SK-N-SH (cell line): ENCODE measurements around the gene RABGAP1L. TPM values are rescaled to one million over a fixed set of nuclear protein-coding genes. Genes with fewer than 3 reads are reported as not detected.

Experiments used
- CTCF ChIA-PET: fragments of 300-600, 350-600 bp; formaldehyde crosslinking; extraction: SDS; loops from one replicate; lab custom pipeline; 2021; lab: Yijun Ruan, JAX
- POLR2A ChIA-PET: fragments of 350-600 bp; sonication (Branson Sonifier 250); formaldehyde crosslinking; extraction: SDS; loops from one replicate; lab custom pipeline; 2020; ENCODE audit warnings: antibody characterized with exemption, inconsistent platforms; lab: Yijun Ruan, JAX
- DNase-seq: peaks from one replicate; pipeline ENCODE4 v3.0.0; 2012
- H2AFZ ChIP-seq: fragments of 200-600 bp; sonication (generic); 2 replicates; pipeline ENCODE4 v1.8.1; 2016; ENCODE audit warnings: antibody characterized with exemption, mild to moderate bottlenecking, low read depth
- H3F3A ChIP-seq: fragments of 200-600 bp; sonication (generic); replicated peaks from 2 replicates; pipeline ENCODE3; 2016; ENCODE audit warnings: antibody characterized with exemption, mild to moderate bottlenecking; ENCODE audit not compliant: insufficient read depth
- H3K27ac ChIP-seq, 2 experiments: fragments of 200-500 bp in 1 of 2; fragments of 200-600 bp in 1 of 2; sonication (Bioruptor generic) in 1 of 2; sonication (generic), shearing (Covaris generic) in 1 of 2; 2 replicates each; pipeline versions ENCODE4 v1.5.1 to v1.6.1; 2014 to 2016; ENCODE audit warnings: low read depth in 2 of 2, inconsistent platforms in 1 of 2, low read length in 1 of 2, mild to moderate bottlenecking in 1 of 2, mixed read lengths in 1 of 2
- H3K27me3 ChIP-seq: fragments of 200-600 bp; sonication (generic), shearing (Covaris generic); 2 replicates; pipeline ENCODE4 v1.6.1; 2016; ENCODE audit warnings: mixed run types; ENCODE audit not compliant: insufficient read depth
- H3K36me3 ChIP-seq, 2 experiments: fragments of 200-500 bp in 1 of 2; fragments of 200-600 bp in 1 of 2; sonication (Bioruptor generic) in 1 of 2; sonication (generic) in 1 of 2; replicated peaks in 1 of 2; 2 replicates each; pipeline versions ENCODE3 to v1.5.1; 2014 to 2016; ENCODE audit warnings: low read length in 1 of 2, mild to moderate bottlenecking in 1 of 2; ENCODE audit not compliant: insufficient read depth in 2 of 2, control insufficient read depth in 1 of 2
- H3K4me1 ChIP-seq, 2 experiments: fragments of 200-500 bp in 1 of 2; fragments of 200-600 bp in 1 of 2; sonication (Bioruptor generic) in 1 of 2; sonication (generic), shearing (Covaris generic) in 1 of 2; 2 replicates each; pipeline versions ENCODE4 v1.5.1 to v1.6.1; 2014 to 2016; ENCODE audit warnings: low read depth in 1 of 2, low read length in 1 of 2, mixed run types in 1 of 2; ENCODE audit not compliant: insufficient read depth in 2 of 2, control insufficient read depth in 1 of 2
- H3K4me2 ChIP-seq: fragments of 200-600 bp; sonication (generic), shearing (Covaris generic); 2 replicates; pipeline ENCODE4 v1.6.1; 2017; ENCODE audit warnings: mixed run types
- H3K4me3 ChIP-seq, 2 experiments: fragments of 200-500 bp in 1 of 2; fragments of 200-600 bp in 1 of 2; sonication (Bioruptor generic) in 1 of 2; sonication (generic), shearing (Covaris generic) in 1 of 2; 2 replicates each; pipeline versions ENCODE4 v1.5.1 to v1.8.1; 2014 to 2016; ENCODE audit warnings: low read depth in 2 of 2, inconsistent platforms in 1 of 2, low read length in 1 of 2, mild to moderate bottlenecking in 1 of 2, mixed read lengths in 1 of 2, moderate library complexity in 1 of 2
- H3K79me2 ChIP-seq: fragments of 200-600 bp; sonication (generic); 2 replicates; pipeline ENCODE4 v1.8.1; 2017; ENCODE audit warnings: mild to moderate bottlenecking; ENCODE audit not compliant: insufficient read depth
- H3K9ac ChIP-seq: fragments of 200-600 bp; sonication (generic); 2 replicates; pipeline ENCODE4 v1.6.1; 2017; ENCODE audit warnings: mixed run types
- H3K9me2 ChIP-seq: fragments of 200-600 bp; sonication (generic); 2 replicates; pipeline ENCODE4 v1.6.1; 2017; ENCODE audit warnings: mixed run types
- H3K9me3 ChIP-seq: fragments of 200-600 bp; sonication (generic); 2 replicates; pipeline ENCODE4 v1.6.1; 2017; ENCODE audit warnings: mixed run types, mild to moderate bottlenecking, moderate library complexity
- H4K20me1 ChIP-seq: fragments of 200-600 bp; sonication (generic); 2 replicates; pipeline ENCODE4 v1.6.1; 2017; ENCODE audit warnings: mild to moderate bottlenecking, mixed run types; ENCODE audit not compliant: insufficient read depth
- EP300 ChIP-seq, 2 experiments: IDR thresholded peaks; 2 replicates each; pipeline versions ENCODE4 v1.4.0 to v1.6.1; 2012; ENCODE audit warnings: borderline replicate concordance in 1 of 2, low read depth in 1 of 2, low read length in 1 of 2
- FOXM1 ChIP-seq: IDR thresholded peaks from 2 replicates; pipeline ENCODE4 v1.4.0; 2012; ENCODE audit warnings: low read depth, mild to moderate bottlenecking
- GATA2 ChIP-seq: sonication (generic); formaldehyde crosslinking; IDR thresholded peaks from 2 replicates; pipeline ENCODE4 v1.5.0; 2020; ENCODE audit warnings: mild to moderate bottlenecking, missing genetic modification reagents
- MEF2A ChIP-seq: IDR thresholded peaks from 2 replicates; pipeline ENCODE4 v1.4.0; 2012; ENCODE audit warnings: low read depth, borderline replicate concordance
- MXI1 ChIP-seq: IDR thresholded peaks from 2 replicates; pipeline ENCODE4 v1.6.1; 2012; ENCODE audit warnings: mild to moderate bottlenecking, low read depth, low read length, improper control_type of control experiment
- NRF1 ChIP-seq: IDR thresholded peaks from 2 replicates; pipeline ENCODE4 v1.6.1; 2012; ENCODE audit warnings: low read depth, mild to moderate bottlenecking, low read length
- POLR2AphosphoS5 ChIP-seq: IDR thresholded peaks from 2 replicates; pipeline ENCODE4 v1.6.1; 2012; ENCODE audit warnings: low read depth, low read length
- RAD21 ChIP-seq: IDR thresholded peaks from 2 replicates; pipeline ENCODE4 v1.6.1; 2012; ENCODE audit warnings: mild to moderate bottlenecking, low read length
- RCOR1 ChIP-seq: fragments of 150-350 bp; IDR thresholded peaks from 2 replicates; pipeline ENCODE4 v1.6.1; 2017; ENCODE audit warnings: antibody characterized with exemption, low read length
- SIN3A ChIP-seq: IDR thresholded peaks from 2 replicates; pipeline ENCODE4 v1.6.1; 2012; ENCODE audit warnings: low read depth, mild to moderate bottlenecking, low read length, moderate library complexity, borderline replicate concordance
- SMC3 ChIP-seq: IDR thresholded peaks from 2 replicates; pipeline ENCODE4 v1.6.1; 2012; ENCODE audit warnings: low read depth, low read length, improper control_type of control experiment
- TAF1 ChIP-seq: IDR thresholded peaks from 2 replicates; pipeline ENCODE4 v1.6.1; 2012; ENCODE audit warnings: low read depth, mild to moderate bottlenecking, low read length, moderate library complexity, borderline replicate concordance
- TCF12 ChIP-seq: IDR thresholded peaks from 2 replicates; pipeline ENCODE4 v1.4.0; 2012
- YY1 ChIP-seq: IDR thresholded peaks from 2 replicates; pipeline ENCODE4 v1.4.0; 2012; ENCODE audit warnings: low read depth, mild to moderate bottlenecking
- polyA plus RNA-seq, 3 experiments: library from polyadenylated mRNA; depleted of rRNA; stranded (reverse); fragments of >200 nt; gene quantifications; 2 replicates each; pipeline ENCODE4 v1.2.3, GENCODE V29; 2012
- TF ChIP-seq, protein P1 (sequence below): IDR thresholded peaks from 2 replicates; pipeline ENCODE4 v1.4.0; 2012; ENCODE audit warnings: low read depth, borderline replicate concordance
- TF ChIP-seq, protein P2 (sequence below): fragments of 150-350 bp; IDR thresholded peaks from 2 replicates; pipeline ENCODE4 v1.6.1; 2017; ENCODE audit warnings: antibody characterized with exemption, low read length, low read depth, borderline replicate concordance
- TF ChIP-seq, protein P3 (sequence below): IDR thresholded peaks from 2 replicates; pipeline ENCODE4; 2012
- TF ChIP-seq, protein P4 (sequence below): IDR thresholded peaks from 2 replicates; pipeline ENCODE4 v1.6.1; 2012; ENCODE audit warnings: mild to moderate bottlenecking, low read depth, low read length, moderate library complexity

The RABGAP1L gene
- polyA plus RNA-seq, 1 of the 3 experiments (the other 2 are of a cell fraction): 7.2 TPM

DNA sequence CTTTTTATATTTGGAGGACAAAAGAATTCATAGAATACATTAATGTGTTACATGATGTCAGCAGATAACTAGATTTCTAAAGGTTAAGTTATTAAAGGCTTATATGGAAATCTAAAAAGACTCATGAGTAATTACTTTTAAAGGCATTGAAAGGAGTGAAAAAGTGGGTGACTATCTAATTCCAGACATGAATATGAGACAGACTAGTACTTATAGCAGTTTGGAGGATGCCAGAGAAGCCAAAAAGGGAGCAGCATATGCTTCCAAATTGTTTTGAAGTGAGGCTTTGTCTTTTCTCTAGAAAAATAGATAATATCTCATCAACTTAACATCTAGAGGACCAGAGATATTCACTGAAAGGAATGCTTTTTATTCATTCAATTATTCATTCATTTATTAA lies 564.9 kb downstream of the RABGAP1L start:
- CTCF ChIA-PET: interaction anchor here (0.8 to 8.8 kb wide), 4 partner anchors 10 to 464 kb away, joined by 3 to 109 read pairs (median 16); no protein-coding TSS in a partner anchor

More for the DNA sequence above, 564.9 kb downstream of the RABGAP1L start:
- no peak overlapping the region for H3K27ac ChIP-seq
- no peak overlapping the region for H3K4me2 ChIP-seq
- no peaks in the 10 kb centered on the region for H3K27me3 ChIP-seq
- H2AFZ ChIP-seq: no peak overlapping the region
- H3K9me2 ChIP-seq: no peaks in the 10 kb centered on the region
- no peaks in the 10 kb centered on the region for H3F3A ChIP-seq
- H3K4me3 ChIP-seq: no peak overlapping the region
- no peaks in the 10 kb centered on the region for H4K20me1 ChIP-seq
- no peak for TF ChIP-seq RCOR1
- TF ChIP-seq, protein P1, sequence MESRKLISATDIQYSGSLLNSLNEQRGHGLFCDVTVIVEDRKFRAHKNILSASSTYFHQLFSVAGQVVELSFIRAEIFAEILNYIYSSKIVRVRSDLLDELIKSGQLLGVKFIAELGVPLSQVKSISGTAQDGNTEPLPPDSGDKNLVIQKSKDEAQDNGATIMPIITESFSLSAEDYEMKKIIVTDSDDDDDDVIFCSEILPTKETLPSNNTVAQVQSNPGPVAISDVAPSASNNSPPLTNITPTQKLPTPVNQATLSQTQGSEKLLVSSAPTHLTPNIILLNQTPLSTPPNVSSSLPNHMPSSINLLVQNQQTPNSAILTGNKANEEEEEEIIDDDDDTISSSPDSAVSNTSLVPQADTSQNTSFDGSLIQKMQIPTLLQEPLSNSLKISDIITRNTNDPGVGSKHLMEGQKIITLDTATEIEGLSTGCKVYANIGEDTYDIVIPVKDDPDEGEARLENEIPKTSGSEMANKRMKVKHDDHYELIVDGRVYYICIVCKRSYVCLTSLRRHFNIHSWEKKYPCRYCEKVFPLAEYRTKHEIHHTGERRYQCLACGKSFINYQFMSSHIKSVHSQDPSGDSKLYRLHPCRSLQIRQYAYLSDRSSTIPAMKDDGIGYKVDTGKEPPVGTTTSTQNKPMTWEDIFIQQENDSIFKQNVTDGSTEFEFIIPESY: no peak
- no peak for TF ChIP-seq SIN3A
- TF ChIP-seq MEF2A: no peak
- TF ChIP-seq YY1: no peak
- TF ChIP-seq EP300 (IDR thresholded peaks at IDR 0.05; ENCODE audit: borderline replicate concordance in 1 of 2, low read depth in 1 of 2, low read length in 1 of 2): no peak
- TF ChIP-seq, protein P2, sequence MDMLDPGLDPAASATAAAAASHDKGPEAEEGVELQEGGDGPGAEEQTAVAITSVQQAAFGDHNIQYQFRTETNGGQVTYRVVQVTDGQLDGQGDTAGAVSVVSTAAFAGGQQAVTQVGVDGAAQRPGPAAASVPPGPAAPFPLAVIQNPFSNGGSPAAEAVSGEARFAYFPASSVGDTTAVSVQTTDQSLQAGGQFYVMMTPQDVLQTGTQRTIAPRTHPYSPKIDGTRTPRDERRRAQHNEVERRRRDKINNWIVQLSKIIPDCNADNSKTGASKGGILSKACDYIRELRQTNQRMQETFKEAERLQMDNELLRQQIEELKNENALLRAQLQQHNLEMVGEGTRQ: no peak
- TF ChIP-seq GATA2 (CRISPR knock-in tag): no peak
- TF ChIP-seq, protein P3, sequence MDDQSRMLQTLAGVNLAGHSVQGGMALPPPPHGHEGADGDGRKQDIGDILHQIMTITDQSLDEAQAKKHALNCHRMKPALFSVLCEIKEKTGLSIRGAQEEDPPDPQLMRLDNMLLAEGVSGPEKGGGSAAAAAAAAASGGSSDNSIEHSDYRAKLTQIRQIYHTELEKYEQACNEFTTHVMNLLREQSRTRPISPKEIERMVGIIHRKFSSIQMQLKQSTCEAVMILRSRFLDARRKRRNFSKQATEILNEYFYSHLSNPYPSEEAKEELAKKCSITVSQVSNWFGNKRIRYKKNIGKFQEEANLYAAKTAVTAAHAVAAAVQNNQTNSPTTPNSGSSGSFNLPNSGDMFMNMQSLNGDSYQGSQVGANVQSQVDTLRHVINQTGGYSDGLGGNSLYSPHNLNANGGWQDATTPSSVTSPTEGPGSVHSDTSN: no peak
- no peak for TF ChIP-seq MXI1
- no peak for TF ChIP-seq POLR2AphosphoS5
- TF ChIP-seq TCF12: no peak
- no peak for TF ChIP-seq FOXM1
- no peak for TF ChIP-seq RAD21
- no peak for TF ChIP-seq SMC3
- TF ChIP-seq NRF1: no peak
- TF ChIP-seq TAF1: no peak
- TF ChIP-seq, protein P4, sequence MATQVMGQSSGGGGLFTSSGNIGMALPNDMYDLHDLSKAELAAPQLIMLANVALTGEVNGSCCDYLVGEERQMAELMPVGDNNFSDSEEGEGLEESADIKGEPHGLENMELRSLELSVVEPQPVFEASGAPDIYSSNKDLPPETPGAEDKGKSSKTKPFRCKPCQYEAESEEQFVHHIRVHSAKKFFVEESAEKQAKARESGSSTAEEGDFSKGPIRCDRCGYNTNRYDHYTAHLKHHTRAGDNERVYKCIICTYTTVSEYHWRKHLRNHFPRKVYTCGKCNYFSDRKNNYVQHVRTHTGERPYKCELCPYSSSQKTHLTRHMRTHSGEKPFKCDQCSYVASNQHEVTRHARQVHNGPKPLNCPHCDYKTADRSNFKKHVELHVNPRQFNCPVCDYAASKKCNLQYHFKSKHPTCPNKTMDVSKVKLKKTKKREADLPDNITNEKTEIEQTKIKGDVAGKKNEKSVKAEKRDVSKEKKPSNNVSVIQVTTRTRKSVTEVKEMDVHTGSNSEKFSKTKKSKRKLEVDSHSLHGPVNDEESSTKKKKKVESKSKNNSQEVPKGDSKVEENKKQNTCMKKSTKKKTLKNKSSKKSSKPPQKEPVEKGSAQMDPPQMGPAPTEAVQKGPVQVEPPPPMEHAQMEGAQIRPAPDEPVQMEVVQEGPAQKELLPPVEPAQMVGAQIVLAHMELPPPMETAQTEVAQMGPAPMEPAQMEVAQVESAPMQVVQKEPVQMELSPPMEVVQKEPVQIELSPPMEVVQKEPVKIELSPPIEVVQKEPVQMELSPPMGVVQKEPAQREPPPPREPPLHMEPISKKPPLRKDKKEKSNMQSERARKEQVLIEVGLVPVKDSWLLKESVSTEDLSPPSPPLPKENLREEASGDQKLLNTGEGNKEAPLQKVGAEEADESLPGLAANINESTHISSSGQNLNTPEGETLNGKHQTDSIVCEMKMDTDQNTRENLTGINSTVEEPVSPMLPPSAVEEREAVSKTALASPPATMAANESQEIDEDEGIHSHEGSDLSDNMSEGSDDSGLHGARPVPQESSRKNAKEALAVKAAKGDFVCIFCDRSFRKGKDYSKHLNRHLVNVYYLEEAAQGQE: no peak
- POLR2A ChIA-PET: no interaction called here
- no peak for DNase-seq
- no peaks in the 10 kb centered on the region for H3K79me2 ChIP-seq
- no peaks in the 10 kb centered on the region for H3K9me3 ChIP-seq
- no peaks in the 10 kb centered on the region; a peak in 1 of 4 replicates for H3K4me1 ChIP-seq
- H3K36me3 ChIP-seq: no peaks in the 10 kb centered on the region
- no peak overlapping the region for H3K9ac ChIP-seq
